Activated B cell treated with CpG ODN at 0.5 μM for 24 hours (primary cell): ENCODE results near the gene PPFIA1. TPM values are rescaled to one million over a fixed set of nuclear protein-coding genes. Genes with fewer than 3 reads are reported as not detected.

Source experiments
- ATAC-seq: fragments of 200-7000 bp; cut with Tn5 transposase; one replicate; pipeline ENCODE4 v1.10.0; 2021; ENCODE audit warnings: low read depth, mild to moderate bottlenecking, moderate library complexity
- CTCF ChIA-PET: fragments of 350-600 bp; sonication (Branson Sonifier 250); formaldehyde crosslinking; loops from one replicate; lab custom pipeline; 2021; ENCODE audit warnings: antibody characterized with exemption; lab: Charles Lee
- POLR2A ChIA-PET: fragments of 350-600 bp; sonication (Branson Sonifier 250); formaldehyde crosslinking; loops from one replicate; lab custom pipeline; 2021; ENCODE audit warnings: antibody characterized with exemption; lab: Charles Lee
- DNase-seq: peaks from one replicate; pipeline ENCODE4 v3.0.0; 2022
- H3K27ac Mint-ChIP-seq: one replicate; pipeline ENCODE4 v1.8.0; 2020; ENCODE audit warnings: mixed read lengths
- H3K27me3 Mint-ChIP-seq: one replicate; pipeline ENCODE4 v1.8.0; 2021; ENCODE audit warnings: mixed read lengths
- H3K36me3 Mint-ChIP-seq: one replicate; pipeline ENCODE4 v1.8.0; 2021; ENCODE audit warnings: low read depth, mixed read lengths
- H3K4me1 Mint-ChIP-seq: one replicate; pipeline ENCODE4 v1.8.0; 2021; ENCODE audit warnings: mixed read lengths
- H3K4me3 Mint-ChIP-seq: one replicate; pipeline ENCODE4 v1.8.0; 2020; ENCODE audit warnings: mild to moderate bottlenecking, mixed read lengths
- H3K9me3 Mint-ChIP-seq: one replicate; pipeline ENCODE4 v1.8.0; 2020; ENCODE audit warnings: mixed read lengths
- intact Hi-C: fragments of 100-400 bp; cut with micrococcal nuclease; formaldehyde crosslinking; loops from one replicate; pipeline ENCODE4 v1.15.1; 2024
- total RNA-seq: library from RNA; stranded (reverse); gene quantifications from 2 replicates; pipeline ENCODE4 v1.2.3, GENCODE V29; 2022
- TF ChIP-seq, protein P1 (sequence below): fragments of 200-600 bp; IDR thresholded peaks from one replicate; pipeline ENCODE4 v1.8.0; 2022; ENCODE audit warnings: antibody characterized with exemption, mild to moderate bottlenecking

The PPFIA1 gene
- total RNA-seq, 1 donor from 2014 or later = 53.3 TPM

DNA sequence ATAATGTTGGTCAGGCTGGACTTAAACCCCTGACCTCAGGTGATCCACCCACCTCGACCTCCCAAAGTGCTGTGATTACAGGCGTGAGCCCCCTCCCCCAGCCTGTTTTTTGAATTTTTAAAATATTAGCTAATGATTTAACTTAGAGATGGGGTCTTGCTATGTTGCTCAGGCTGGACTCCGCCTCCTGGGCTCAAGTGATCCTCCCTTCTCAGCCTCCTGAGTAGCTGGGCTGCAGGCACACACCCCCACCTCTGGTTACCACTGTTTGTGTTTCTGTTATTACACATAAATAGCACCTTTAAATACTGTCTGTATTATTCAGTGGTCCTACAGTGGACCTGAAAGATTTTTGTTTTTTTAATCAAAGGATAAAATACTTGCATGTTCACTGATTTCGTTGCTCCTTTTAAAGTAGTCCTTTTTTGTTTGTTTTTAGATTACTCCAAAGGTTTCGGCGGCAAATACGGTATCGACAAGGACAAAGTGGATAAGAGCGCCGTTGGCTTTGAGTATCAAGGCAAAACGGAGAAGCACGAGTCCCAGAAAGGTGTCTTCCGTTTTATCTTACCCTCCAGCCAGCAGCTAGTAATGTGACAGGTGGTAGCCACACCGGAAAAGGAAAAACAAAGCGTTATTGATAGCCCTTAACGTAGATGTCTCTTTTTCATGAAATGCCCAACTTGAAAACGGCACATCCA is 149.0 kb downstream of the PPFIA1 start:
- CTCF ChIA-PET = no interaction called here
- TF ChIP-seq, protein P1, sequence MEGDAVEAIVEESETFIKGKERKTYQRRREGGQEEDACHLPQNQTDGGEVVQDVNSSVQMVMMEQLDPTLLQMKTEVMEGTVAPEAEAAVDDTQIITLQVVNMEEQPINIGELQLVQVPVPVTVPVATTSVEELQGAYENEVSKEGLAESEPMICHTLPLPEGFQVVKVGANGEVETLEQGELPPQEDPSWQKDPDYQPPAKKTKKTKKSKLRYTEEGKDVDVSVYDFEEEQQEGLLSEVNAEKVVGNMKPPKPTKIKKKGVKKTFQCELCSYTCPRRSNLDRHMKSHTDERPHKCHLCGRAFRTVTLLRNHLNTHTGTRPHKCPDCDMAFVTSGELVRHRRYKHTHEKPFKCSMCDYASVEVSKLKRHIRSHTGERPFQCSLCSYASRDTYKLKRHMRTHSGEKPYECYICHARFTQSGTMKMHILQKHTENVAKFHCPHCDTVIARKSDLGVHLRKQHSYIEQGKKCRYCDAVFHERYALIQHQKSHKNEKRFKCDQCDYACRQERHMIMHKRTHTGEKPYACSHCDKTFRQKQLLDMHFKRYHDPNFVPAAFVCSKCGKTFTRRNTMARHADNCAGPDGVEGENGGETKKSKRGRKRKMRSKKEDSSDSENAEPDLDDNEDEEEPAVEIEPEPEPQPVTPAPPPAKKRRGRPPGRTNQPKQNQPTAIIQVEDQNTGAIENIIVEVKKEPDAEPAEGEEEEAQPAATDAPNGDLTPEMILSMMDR = no peak

DNA sequence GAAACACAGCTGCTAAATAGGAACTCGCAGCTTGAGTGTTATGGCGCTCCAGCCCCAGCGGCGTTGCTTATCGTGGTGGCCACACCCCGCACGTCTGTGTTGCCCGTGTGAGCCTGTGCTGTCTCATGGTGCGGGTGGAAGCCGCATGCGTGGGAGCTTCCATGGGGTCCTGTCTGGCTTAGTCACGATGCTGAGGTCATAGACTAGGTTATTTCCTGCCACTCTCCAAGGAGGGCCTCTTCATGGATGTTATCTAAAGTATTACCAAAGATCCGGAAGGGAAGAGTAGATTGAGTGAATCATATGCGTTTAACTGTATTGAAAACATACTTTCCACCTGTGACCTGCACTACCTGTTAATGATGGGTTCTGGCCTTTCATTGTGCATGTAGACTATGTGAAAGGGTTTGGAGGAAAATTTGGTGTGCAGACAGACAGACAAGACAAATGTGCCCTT is 149.5 kb downstream of the PPFIA1 start:
- H3K27ac Mint-ChIP-seq = no peak overlapping the region
- ChIA-PET POLR2A (no interaction called here), CTCF (no interaction called here)
- TF ChIP-seq, protein P1 = no peak
- H3K27me3 Mint-ChIP-seq = peaks cover 37% of the 10 kb centered on the region
- DNase-seq (no peak), ATAC-seq (no peak)
- intact Hi-C loops = no loop called here
- H3K9me3 Mint-ChIP-seq = no peaks in the 10 kb centered on the region
- H3K36me3 Mint-ChIP-seq = no peaks in the 10 kb centered on the region
- H3K4me3 Mint-ChIP-seq = no peak overlapping the region
- H3K4me1 Mint-ChIP-seq = no peaks in the 10 kb centered on the region

More for the DNA sequence above, 149.0 kb downstream of the PPFIA1 start:
- H3K4me1 Mint-ChIP-seq = no peaks in the 10 kb centered on the region
- DNase-seq (no peak), ATAC-seq (no peak)
- intact Hi-C loops = no loop called here
- H3K9me3 Mint-ChIP-seq = no peaks in the 10 kb centered on the region
- no peaks in the 10 kb centered on the region for H3K36me3 Mint-ChIP-seq
- POLR2A ChIA-PET = no interaction called here
- H3K4me3 Mint-ChIP-seq = no peak overlapping the region
- no peak overlapping the region for H3K27ac Mint-ChIP-seq
- peaks cover 39% of the 10 kb centered on the region for H3K27me3 Mint-ChIP-seq

DNA sequence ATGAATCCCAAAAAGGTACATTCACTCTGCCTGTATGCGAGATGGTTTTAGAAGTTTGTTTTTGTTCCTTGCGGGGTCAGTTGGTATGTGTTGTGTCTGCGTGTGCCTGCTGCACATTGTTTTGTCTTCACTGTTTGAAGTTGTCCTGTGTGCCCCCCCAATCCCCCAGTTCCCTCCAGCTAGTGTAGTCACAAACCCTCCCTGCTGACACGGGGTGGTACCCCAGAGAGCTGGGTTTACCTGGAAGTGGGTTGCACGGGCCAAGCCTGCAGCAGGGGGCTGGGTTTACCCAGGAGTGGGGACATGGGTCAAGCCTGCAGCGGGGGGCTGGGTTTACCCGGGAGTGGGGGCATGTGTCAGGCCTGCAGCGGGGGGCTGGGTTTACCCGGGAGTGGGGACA is 150.0 kb downstream of the PPFIA1 start:
- CTCF ChIA-PET = no interaction called here
- H3K4me3 Mint-ChIP-seq = no peak overlapping the region
- DNase-seq (no peak), ATAC-seq (no peak)
- POLR2A ChIA-PET = no interaction called here
- TF ChIP-seq, protein P1 = no peak
- no peaks in the 10 kb centered on the region for H3K36me3 Mint-ChIP-seq
- peaks cover 37% of the 10 kb centered on the region for H3K27me3 Mint-ChIP-seq
- H3K4me1 Mint-ChIP-seq = no peaks in the 10 kb centered on the region
- no peak overlapping the region for H3K27ac Mint-ChIP-seq
- intact Hi-C loops = no loop called here
- no peaks in the 10 kb centered on the region for H3K9me3 Mint-ChIP-seq

DNA sequence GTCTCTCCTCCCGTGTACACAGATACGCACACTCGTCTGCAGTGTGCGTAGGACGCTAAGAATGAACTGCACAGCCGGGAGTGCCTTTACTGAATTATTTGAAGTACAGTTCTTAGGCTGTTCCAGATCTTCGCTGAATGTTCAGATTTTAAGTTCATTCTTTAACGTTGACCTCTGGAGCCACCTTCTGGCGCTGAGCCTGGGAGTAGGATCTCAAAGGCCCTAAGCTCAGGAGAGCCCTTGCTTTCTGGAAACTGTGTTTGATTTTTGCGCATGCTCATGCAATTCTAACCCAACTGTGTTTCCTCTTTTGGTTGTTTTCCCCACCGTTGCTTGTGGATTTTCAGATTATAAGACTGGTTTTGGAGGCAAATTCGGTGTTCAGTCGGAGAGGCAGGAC is 150.6 kb downstream of the PPFIA1 start:
- Mint-ChIP-seq H3K36me3 (no peaks in the 10 kb centered on the region), H3K4me1 (no peaks in the 10 kb centered on the region), H3K27ac (no peak overlapping the region), H3K27me3 (peaks cover 38% of the 10 kb centered on the region), H3K4me3 (no peak overlapping the region), H3K9me3 (no peaks in the 10 kb centered on the region)
- ChIA-PET CTCF (no interaction called here), POLR2A (no interaction called here)
- DNase-seq (no peak), ATAC-seq (no peak)
- TF ChIP-seq, protein P1 = no peak
- intact Hi-C loops = no loop called here

DNA sequence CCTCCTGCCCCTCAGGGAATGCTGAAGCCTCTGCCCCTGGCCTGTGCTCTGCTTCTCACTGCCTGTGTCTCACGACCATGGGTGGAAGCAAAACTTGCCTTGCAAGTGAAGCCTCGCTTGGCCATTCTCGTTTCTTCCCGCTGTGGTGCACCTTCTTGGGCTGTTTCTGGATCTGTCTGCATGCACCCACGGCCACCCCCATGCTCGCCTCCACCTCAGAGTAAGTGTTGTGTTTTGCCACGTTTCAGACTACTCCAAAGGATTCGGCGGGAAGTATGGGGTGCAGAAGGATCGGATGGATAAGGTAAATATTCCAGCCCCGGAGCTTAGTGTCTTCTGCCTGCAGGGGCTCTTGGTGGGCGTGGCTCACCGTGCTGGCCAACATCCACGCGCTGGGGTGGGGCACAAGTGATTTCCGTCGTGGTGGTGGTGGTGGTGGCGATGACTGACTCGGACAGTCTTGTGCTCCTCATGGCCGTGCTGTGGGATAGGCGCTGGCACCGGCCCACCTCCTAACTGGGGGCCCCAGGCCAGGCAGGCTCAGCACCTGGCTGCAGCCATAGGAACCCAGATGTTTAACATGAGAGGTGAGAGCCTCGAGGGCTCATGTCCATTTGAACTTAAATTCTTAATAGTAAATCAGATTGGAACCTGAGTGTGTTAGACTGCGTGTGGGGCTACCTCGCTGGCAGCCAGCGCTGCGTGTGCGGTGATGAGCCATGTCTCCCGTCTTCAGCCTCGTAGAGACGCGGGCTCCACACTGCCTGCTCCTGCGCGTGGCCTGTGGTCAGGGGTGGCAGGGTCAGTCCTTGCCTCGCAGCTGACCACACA is 152.4 kb downstream of the PPFIA1 start:
- Mint-ChIP-seq H3K27me3 (peaks cover 35% of the 10 kb centered on the region), H3K36me3 (no peaks in the 10 kb centered on the region), H3K4me3 (no peak overlapping the region), H3K4me1 (no peaks in the 10 kb centered on the region), H3K27ac (no peak overlapping the region), H3K9me3 (no peaks in the 10 kb centered on the region)
- no peak for DNase-seq
- CTCF ChIA-PET = no interaction called here
- ATAC-seq = no peak
- intact Hi-C loops = no loop called here
- TF ChIP-seq, protein P1 = no peak
- POLR2A ChIA-PET = no interaction called here
